K562 (cell line): ENCODE data around the gene CPVL.

Source experiments
- MLLT1 ChIP-seq, 2 experiments: fragments of 450-650 bp; IDR thresholded peaks; 2 replicates each; pipeline ENCODE4 v1.6.1; 2016
- MYNN ChIP-seq, 2 experiments: sonication (generic); formaldehyde crosslinking in 1 of 2; IDR thresholded peaks; 2 replicates each; pipeline versions ENCODE4 v1.5.0 to v1.6.1; 2016 to 2020; ENCODE audit warnings: antibody characterized with exemption in 1 of 2, missing genetic modification reagents in 1 of 2
- POLR2A ChIP-seq: fragments of 450-650 bp; conservative IDR thresholded peaks from 2 replicates; pipeline ENCODE4 v1.6.1; 2016
- PURB ChIP-seq: sonication (generic); formaldehyde crosslinking; IDR thresholded peaks from 2 replicates; pipeline ENCODE4 v1.9.0; 2021; ENCODE audit warnings: low read depth, mild to moderate bottlenecking, missing genetic modification reagents
- ZNF184 ChIP-seq: sonication (generic); formaldehyde crosslinking; IDR thresholded peaks from 2 replicates; pipeline ENCODE4 v1.5.0; 2020; ENCODE audit warnings: missing genetic modification reagents
- ZNF561 ChIP-seq: fragments of 450-650 bp; formaldehyde crosslinking; conservative IDR thresholded peaks from 2 replicates; pipeline ENCODE4 v1.4.0; 2020; ENCODE audit warnings: mild to moderate bottlenecking, moderate library complexity
- TF ChIP-seq, protein P1 (sequence below), 3 experiments: IDR thresholded peaks in 2 of 3; conservative IDR thresholded peaks in 1 of 3; 2 replicates each; pipeline ENCODE4 v1.5.1; 2011 to 2012; ENCODE audit warnings: low read length in 3 of 3, mild to moderate bottlenecking in 3 of 3, control low read depth in 2 of 3, improper control_type of control experiment in 1 of 3, inconsistent platforms in 1 of 3, low read depth in 1 of 3, mixed read lengths in 1 of 3, moderate library complexity in 1 of 3; ENCODE audit not compliant: insufficient read depth in 2 of 3
- TF ChIP-seq, protein P2 (sequence below): fragments of 250-450 bp; sonication (Bioruptor Pico); IDR thresholded peaks from 2 replicates; pipeline ENCODE4 v1.8.0; 2021; ENCODE audit warnings: borderline replicate concordance, mild to moderate bottlenecking, moderate library complexity; ENCODE audit not compliant: poor library complexity, severe bottlenecking
- TF ChIP-seq, protein P3 (sequence below): fragments of 450-650 bp; IDR thresholded peaks from 2 replicates; pipeline ENCODE4 v1.6.1; 2016; ENCODE audit warnings: low read depth, mild to moderate bottlenecking, moderate library complexity

GRCh38 chr7:29077176-29077575, 69.2 kb downstream of the CPVL start:
- TF ChIP-seq, protein P1, sequence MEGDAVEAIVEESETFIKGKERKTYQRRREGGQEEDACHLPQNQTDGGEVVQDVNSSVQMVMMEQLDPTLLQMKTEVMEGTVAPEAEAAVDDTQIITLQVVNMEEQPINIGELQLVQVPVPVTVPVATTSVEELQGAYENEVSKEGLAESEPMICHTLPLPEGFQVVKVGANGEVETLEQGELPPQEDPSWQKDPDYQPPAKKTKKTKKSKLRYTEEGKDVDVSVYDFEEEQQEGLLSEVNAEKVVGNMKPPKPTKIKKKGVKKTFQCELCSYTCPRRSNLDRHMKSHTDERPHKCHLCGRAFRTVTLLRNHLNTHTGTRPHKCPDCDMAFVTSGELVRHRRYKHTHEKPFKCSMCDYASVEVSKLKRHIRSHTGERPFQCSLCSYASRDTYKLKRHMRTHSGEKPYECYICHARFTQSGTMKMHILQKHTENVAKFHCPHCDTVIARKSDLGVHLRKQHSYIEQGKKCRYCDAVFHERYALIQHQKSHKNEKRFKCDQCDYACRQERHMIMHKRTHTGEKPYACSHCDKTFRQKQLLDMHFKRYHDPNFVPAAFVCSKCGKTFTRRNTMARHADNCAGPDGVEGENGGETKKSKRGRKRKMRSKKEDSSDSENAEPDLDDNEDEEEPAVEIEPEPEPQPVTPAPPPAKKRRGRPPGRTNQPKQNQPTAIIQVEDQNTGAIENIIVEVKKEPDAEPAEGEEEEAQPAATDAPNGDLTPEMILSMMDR (IDR thresholded peaks at IDR 0.05 in 2 of 3, conservative IDR thresholded peaks at IDR 0.05 in 1 of 3; ENCODE audit: insufficient read depth in 2 of 3, low read depth in 1 of 3, low read length in 3 of 3): no peak
- TF ChIP-seq PURB: no peak
- TF ChIP-seq, protein P2, sequence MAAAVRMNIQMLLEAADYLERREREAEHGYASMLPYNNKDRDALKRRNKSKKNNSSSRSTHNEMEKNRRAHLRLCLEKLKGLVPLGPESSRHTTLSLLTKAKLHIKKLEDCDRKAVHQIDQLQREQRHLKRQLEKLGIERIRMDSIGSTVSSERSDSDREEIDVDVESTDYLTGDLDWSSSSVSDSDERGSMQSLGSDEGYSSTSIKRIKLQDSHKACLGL (CRISPR knock-in tag): no peak
- TF ChIP-seq MLLT1 (IDR thresholded peaks at IDR 0.05): no peak
- TF ChIP-seq, protein P3, sequence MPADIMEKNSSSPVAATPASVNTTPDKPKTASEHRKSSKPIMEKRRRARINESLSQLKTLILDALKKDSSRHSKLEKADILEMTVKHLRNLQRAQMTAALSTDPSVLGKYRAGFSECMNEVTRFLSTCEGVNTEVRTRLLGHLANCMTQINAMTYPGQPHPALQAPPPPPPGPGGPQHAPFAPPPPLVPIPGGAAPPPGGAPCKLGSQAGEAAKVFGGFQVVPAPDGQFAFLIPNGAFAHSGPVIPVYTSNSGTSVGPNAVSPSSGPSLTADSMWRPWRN: no peak
- no peak for TF ChIP-seq MYNN (IDR thresholded peaks at IDR 0.05)
- no peak for TF ChIP-seq MYNN (CRISPR knock-in tag; IDR thresholded peaks at IDR 0.05)
- no peak for TF ChIP-seq POLR2A
- no peak for TF ChIP-seq ZNF561
- TF ChIP-seq ZNF184 (CRISPR knock-in tag): no peak
